HepG2 (cell line): Measurements from ENCODE around the gene VPS25. TPM values are rescaled to one million over a fixed set of nuclear protein-coding genes. Genes with fewer than 3 reads are reported as not detected.

ENCODE experiments used
- BCLAF1 ChIP-seq: fragments of 450-650 bp; IDR thresholded peaks from 2 replicates; pipeline ENCODE4 v1.6.1; 2017; ENCODE audit warnings: mild to moderate bottlenecking
- GLI4 ChIP-seq: sonication (generic); formaldehyde crosslinking; IDR thresholded peaks from 2 replicates; pipeline ENCODE4 v1.5.1; 2020; ENCODE audit warnings: missing genetic modification reagents, mild to moderate bottlenecking, moderate library complexity, borderline replicate concordance
- HNF4A ChIP-seq: sonication (generic); formaldehyde crosslinking; IDR thresholded peaks from 2 replicates; pipeline ENCODE4 v1.4.0; 2020; ENCODE audit warnings: missing genetic modification reagents
- HOXA9 ChIP-seq: sonication (generic); formaldehyde crosslinking; IDR thresholded peaks from 2 replicates; pipeline ENCODE4 v1.8.1; 2022; ENCODE audit warnings: missing genetic modification reagents, mild to moderate bottlenecking, moderate library complexity, borderline replicate concordance
- NFKB2 ChIP-seq: sonication (generic); formaldehyde crosslinking; IDR thresholded peaks from 2 replicates; pipeline ENCODE4 v1.4.0; 2020; ENCODE audit warnings: missing genetic modification reagents, borderline replicate concordance
- NR2C2 ChIP-seq: sonication (generic); formaldehyde crosslinking; IDR thresholded peaks from 2 replicates; pipeline ENCODE4 v1.4.0; 2020; ENCODE audit warnings: missing genetic modification reagents, mild to moderate bottlenecking, moderate library complexity, borderline replicate concordance
- RFX5 ChIP-seq: IDR thresholded peaks from 2 replicates; pipeline ENCODE4 v1.6.1; 2011; ENCODE audit warnings: low read depth, low read length, improper control_type of control experiment
- SALL2 ChIP-seq: sonication (generic); formaldehyde crosslinking; IDR thresholded peaks from 2 replicates; pipeline ENCODE4 v1.8.1; 2023; ENCODE audit warnings: mild to moderate bottlenecking, missing genetic modification reagents, inconsistent platforms
- SMAD3 ChIP-seq: sonication (generic); formaldehyde crosslinking; IDR thresholded peaks from 2 replicates; pipeline ENCODE4 v1.4.0; 2020; ENCODE audit warnings: missing genetic modification reagents
- TOPORS ChIP-seq: sonication (generic); formaldehyde crosslinking; IDR thresholded peaks from 2 replicates; pipeline ENCODE4 v1.8.0; 2023; ENCODE audit warnings: mild to moderate bottlenecking, missing genetic modification reagents
- ZHX2 ChIP-seq, 2 experiments: sonication (generic) in 1 of 2; formaldehyde crosslinking in 1 of 2; IDR thresholded peaks; 2 replicates each; pipeline versions ENCODE4 v1.6.1 to v1.9.0; 2014 to 2022; ENCODE audit warnings: antibody characterized with exemption in 1 of 2, borderline replicate concordance in 1 of 2, inconsistent platforms in 1 of 2, low read depth in 1 of 2, missing genetic modification reagents in 1 of 2
- ZMYM3 ChIP-seq: sonication (generic); formaldehyde crosslinking; IDR thresholded peaks from 2 replicates; pipeline ENCODE4 v1.5.1; 2020; ENCODE audit warnings: mild to moderate bottlenecking, missing genetic modification reagents
- ZNF101 ChIP-seq: sonication (generic); formaldehyde crosslinking; IDR thresholded peaks from 2 replicates; pipeline ENCODE4 v1.4.0; 2020; ENCODE audit warnings: mild to moderate bottlenecking, low read depth, missing genetic modification reagents, borderline replicate concordance
- ZNF12 ChIP-seq: sonication (generic); formaldehyde crosslinking; IDR thresholded peaks from 2 replicates; pipeline ENCODE4 v1.5.0; 2020; ENCODE audit warnings: missing genetic modification reagents
- ZNF337 ChIP-seq: sonication (generic); formaldehyde crosslinking; IDR thresholded peaks from 2 replicates; pipeline ENCODE4 v1.5.1; 2020; ENCODE audit warnings: missing genetic modification reagents, low read depth, mild to moderate bottlenecking, borderline replicate concordance
- ZNF33B ChIP-seq: sonication (generic); formaldehyde crosslinking; IDR thresholded peaks from 2 replicates; pipeline ENCODE4 v1.5.1; 2020; ENCODE audit warnings: mild to moderate bottlenecking, missing genetic modification reagents
- ZNF382 ChIP-seq: sonication (generic); formaldehyde crosslinking; IDR thresholded peaks from 2 replicates; pipeline ENCODE4 v1.5.0; 2020; ENCODE audit warnings: missing genetic modification reagents, mild to moderate bottlenecking, borderline replicate concordance
- ZNF484 ChIP-seq: sonication (generic); formaldehyde crosslinking; IDR thresholded peaks from 2 replicates; pipeline ENCODE4 v1.5.1; 2020; ENCODE audit warnings: mild to moderate bottlenecking, low read depth, missing genetic modification reagents, borderline replicate concordance
- ZNF564 ChIP-seq: sonication (generic); formaldehyde crosslinking; IDR thresholded peaks from 2 replicates; pipeline ENCODE4 v1.8.1; 2023; ENCODE audit warnings: mild to moderate bottlenecking, missing genetic modification reagents
- ZNF780A ChIP-seq: sonication (generic); formaldehyde crosslinking; IDR thresholded peaks from 2 replicates; pipeline ENCODE4 v1.8.0; 2022; ENCODE audit warnings: mild to moderate bottlenecking, missing genetic modification reagents, moderate library complexity
- ZNF883 ChIP-seq: sonication (generic); formaldehyde crosslinking; IDR thresholded peaks from 2 replicates; pipeline ENCODE4 v1.5.1; 2020; ENCODE audit warnings: mild to moderate bottlenecking, missing genetic modification reagents; ENCODE audit errors: not compliant biosample characterization
- polyA plus RNA-seq, 8 experiments: library from polyadenylated mRNA; depleted of rRNA in 3 of 8; stranded (reverse) in 7 of 8; unstranded in 1 of 8; fragments of >200 nt; fragmentation: Illumina TruSeq in 4 of 8; extraction: Trizol in 4 of 8; gene quantifications; 2 replicates each; pipeline versions ENCODE4 v1.2.1 to v1.2.3, GENCODE V29; 2011 to 2016; ENCODE audit warnings: low read depth in 4 of 8, missing spikeins in 1 of 8, mixed read lengths in 1 of 8; ENCODE audit not compliant: insufficient read depth in 1 of 8
- total RNA-seq, 5 experiments: library from RNA; depleted of rRNA; stranded (reverse); fragments of >200 nt; fragmentation: Illumina TruSeq; extraction: Trizol; gene quantifications; 2 replicates each; pipeline ENCODE4 v1.2.3, GENCODE V29; 2016; ENCODE audit warnings: low read depth in 1 of 5

Gene VPS25
- total and polyA plus RNA-seq, 2 of the 13 experiments (the other 11 are each of a cell fraction or from before 2014, with no cell fraction given): 161 to 249 TPM

- TF ChIP-seq BCLAF1 (no peak), ZNF564 (CRISPR knock-in tag) (0 out of 2 replicates have a peak, but pooled peaks have one; percentile 25), NR2C2 (CRISPR knock-in tag) (no peak), RFX5 (no peak), ZNF382 (CRISPR knock-in tag) (no peak), ZNF883 (CRISPR knock-in tag) (peak; percentile 3), ZNF337 (CRISPR knock-in tag) (no peak), ZHX2 (IDR thresholded peaks at IDR 0.05; ENCODE audit: low read depth) (no peak), ZHX2 (CRISPR knock-in tag; IDR thresholded peaks at IDR 0.05; ENCODE audit: borderline replicate concordance) (no peak), SALL2 (CRISPR knock-in tag) (no peak), HNF4A (CRISPR knock-in tag) (0 out of 2 replicates have a peak, but pooled peaks have one; percentile 4), ZNF780A (CRISPR knock-in tag) (no peak), TOPORS (CRISPR knock-in tag) (no peak), GLI4 (CRISPR knock-in tag) (no peak), HOXA9 (CRISPR knock-in tag) (no peak), SMAD3 (CRISPR knock-in tag) (no peak; the same call in 1 of the 2 replicates), ZNF33B (CRISPR knock-in tag) (no peak; the same call in 1 of the 2 replicates), NFKB2 (CRISPR knock-in tag) (no peak), ZMYM3 (CRISPR knock-in tag) (no peak), ZNF101 (CRISPR knock-in tag) (no peak), ZNF484 (CRISPR knock-in tag) (0 out of 2 replicates have a peak, but pooled peaks have one; percentile 25), ZNF12 (CRISPR knock-in tag) (peak; percentile 7; the same call in 1 of the 2 replicates)
Measured at GRCh38 chr17:42780851-42781638, 7.8 kb downstream of the VPS25 start (continued).
